Karpas-422 (cell line): ENCODE data around the gene CELSR1. TPM values are rescaled to one million over a fixed set of nuclear protein-coding genes. Genes with fewer than 3 reads are reported as not detected.
"Not testable (repeated sequence)": the region's sequence is repeated elsewhere in the genome, so short reads cannot be mapped to it uniquely, and the experiment has no call there.

Experiments
- DNase-seq: peaks from one replicate; pipeline ENCODE4 v3.0.0-alpha.2; 2015
- H2AFZ ChIP-seq: fragments of 200-600 bp; sonication (generic); 2 replicates; pipeline ENCODE4 v1.6.1; 2014; ENCODE audit warnings: antibody characterized with exemption, low read length, mixed read lengths
- H3K27ac ChIP-seq: fragments of 200-600 bp; sonication (generic); 2 replicates; pipeline ENCODE4 v1.5.1; 2014; ENCODE audit warnings: mild to moderate bottlenecking, low read length, moderate library complexity
- H3K27me3 ChIP-seq: fragments of 200-600 bp; sonication (generic); 2 replicates; pipeline ENCODE4 v1.6.1; 2014; ENCODE audit warnings: low read length, mixed read lengths
- H3K36me3 ChIP-seq: fragments of 200-600 bp; sonication (generic); 2 replicates; pipeline ENCODE4 v1.6.1; 2014; ENCODE audit warnings: low read length, mixed read lengths; ENCODE audit not compliant: insufficient read depth
- H3K4me1 ChIP-seq: fragments of 200-600 bp; sonication (generic); 2 replicates; pipeline ENCODE4 v1.6.1; 2014; ENCODE audit warnings: mild to moderate bottlenecking, low read length, mixed read lengths
- H3K4me2 ChIP-seq: fragments of 200-600 bp; sonication (generic); 2 replicates; pipeline ENCODE4 v1.6.1; 2014; ENCODE audit warnings: low read length, low read depth, mild to moderate bottlenecking; ENCODE audit not compliant: poor library complexity, severe bottlenecking
- H3K4me3 ChIP-seq: fragments of 200-600 bp; sonication (generic); 2 replicates; pipeline ENCODE4 v1.5.1; 2014; ENCODE audit warnings: mild to moderate bottlenecking, antibody characterized with exemption, low read length, mixed read lengths
- H3K79me2 ChIP-seq: fragments of 200-600 bp; sonication (generic); 2 replicates; pipeline ENCODE4 v1.6.1; 2014; ENCODE audit warnings: mild to moderate bottlenecking, low read length, mixed read lengths
- H3K9ac ChIP-seq: fragments of 200-600 bp; sonication (generic); 2 replicates; pipeline ENCODE4 v1.6.0; 2014; ENCODE audit warnings: low read length
- H3K9me2 ChIP-seq: fragments of 200-600 bp; sonication (generic), shearing (Covaris generic); replicated peaks from 2 replicates; pipeline ENCODE4 v1.6.0; 2014; ENCODE audit warnings: mild to moderate bottlenecking, low read length, moderate library complexity; ENCODE audit not compliant: insufficient read depth
- H3K9me3 ChIP-seq: fragments of 300-700, 200-600 bp; sonication (generic); 2 replicates; pipeline ENCODE4 v1.6.1; 2014; ENCODE audit warnings: low read length, mixed read lengths
- H4K20me1 ChIP-seq: fragments of 200-600 bp; sonication (generic); 2 replicates; pipeline ENCODE4 v1.6.1; 2014; ENCODE audit warnings: mild to moderate bottlenecking, antibody characterized with exemption, low read length, low read depth; ENCODE audit not compliant: insufficient read depth
- total RNA-seq: library from RNA; depleted of rRNA; stranded (reverse); fragments of >200 nt; shearing (Covaris generic); gene quantifications from 2 replicates; pipeline ENCODE4 v1.2.3, GENCODE V29; 2014; ENCODE audit warnings: low replicate concordance; rRNA removed

Gene CELSR1
- total RNA-seq, 1 experiment from 2014 or later: 0.11 TPM

GRCh38 chr22:46318576-46318975 is 218.8 kb downstream of the CELSR1 start:
- Histone ChIP-seq H3K27ac (no peak overlapping the region), H3K9ac (no peak overlapping the region), H3K4me3 (no peak overlapping the region), H3K4me2 (no peak overlapping the region), H2AFZ (no peak overlapping the region), H3K9me2 (no peaks in the 10 kb centered on the region), H3K27me3 (no peaks in the 10 kb centered on the region), H3K4me1 (no peaks in the 10 kb centered on the region), H3K36me3 (peaks cover 37% of the 10 kb centered on the region; the same call in 1 of the 2 replicates), H3K79me2 (peaks cover 18% of the 10 kb centered on the region), H4K20me1 (no peaks in the 10 kb centered on the region), H3K9me3 (no peaks in the 10 kb centered on the region)
- DNase-seq: no peak

DNA sequence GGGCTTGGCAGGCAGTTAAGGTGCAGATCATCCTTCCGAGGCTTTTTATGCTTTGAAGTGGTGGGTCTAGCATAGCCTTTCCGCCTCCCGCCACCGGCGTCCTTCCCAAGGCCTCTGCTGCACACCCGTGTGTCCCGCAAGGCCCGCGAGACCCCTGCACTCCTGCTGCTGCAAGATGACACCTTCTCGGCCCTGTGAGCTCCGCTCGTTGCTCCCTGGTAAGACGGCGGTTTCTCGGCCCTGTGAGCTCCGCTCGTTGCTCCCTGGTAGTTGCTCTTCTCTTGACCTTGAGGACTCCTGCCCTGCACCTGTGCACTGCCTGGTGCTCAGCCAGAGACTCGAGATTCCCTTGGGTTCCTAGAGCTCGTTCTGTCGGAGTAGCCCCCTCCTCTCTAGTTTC is 219.8 kb downstream of the CELSR1 start:
- Histone ChIP-seq H3K27ac (no peak overlapping the region), H3K27me3 (no peaks in the 10 kb centered on the region), H3K36me3 (peaks cover 35% of the 10 kb centered on the region; the same call in 1 of the 2 replicates), H3K79me2 (peaks cover 18% of the 10 kb centered on the region), H3K4me1 (no peaks in the 10 kb centered on the region), H3K9me2 (no peaks in the 10 kb centered on the region), H3K4me2 (no peak overlapping the region), H4K20me1 (no peaks in the 10 kb centered on the region), H3K4me3 (no peak overlapping the region), H2AFZ (no peak overlapping the region), H3K9me3 (no peaks in the 10 kb centered on the region), H3K9ac (no peak overlapping the region)
- no peak for DNase-seq

- peaks cover 33% of the 10 kb centered on the region; the same call in 1 of the 2 replicates for H3K36me3 ChIP-seq
- H3K9me3 ChIP-seq: no peaks in the 10 kb centered on the region
- H3K9me2 ChIP-seq: no peaks in the 10 kb centered on the region
- H4K20me1 ChIP-seq: no peaks in the 10 kb centered on the region
- DNase-seq: no peak
- H3K79me2 ChIP-seq: peaks cover 18% of the 10 kb centered on the region
- H3K4me3 ChIP-seq: no peak overlapping the region
- no peak overlapping the region for H3K27ac ChIP-seq
- no peak overlapping the region for H3K4me2 ChIP-seq
- no peak overlapping the region for H3K9ac ChIP-seq
- H3K4me1 ChIP-seq: no peaks in the 10 kb centered on the region
- no peak overlapping the region for H2AFZ ChIP-seq
- H3K27me3 ChIP-seq: no peaks in the 10 kb centered on the region
Measured at GRCh38 chr22:46315976-46316375, 221.4 kb downstream of the CELSR1 start.

DNA sequence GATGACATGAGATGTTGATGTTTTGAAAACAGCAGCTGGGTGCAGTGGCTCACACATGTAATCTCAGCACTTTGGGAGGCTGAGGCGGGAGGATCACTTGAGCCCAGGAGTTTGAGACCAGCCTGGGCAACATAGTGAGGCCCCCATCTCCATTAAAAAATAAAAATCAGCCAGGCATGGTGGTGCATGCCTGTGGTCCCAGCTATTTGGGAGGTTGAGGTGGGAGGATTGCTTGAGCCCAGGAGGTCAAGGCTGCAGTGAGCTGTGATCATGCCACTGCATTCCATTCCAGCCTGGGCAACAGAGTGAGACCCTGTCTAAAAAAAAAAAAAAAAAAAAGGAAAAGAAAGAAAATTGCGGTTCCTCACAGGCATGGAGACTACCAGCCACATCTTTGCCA is 224.6 kb downstream of the CELSR1 start:
- Histone ChIP-seq H3K79me2 (peaks cover 34% of the 10 kb centered on the region), H3K36me3 (peaks cover 47% of the 10 kb centered on the region)
- not testable (repeated sequence) for DNase-seq, H3K27me3 ChIP-seq, H3K4me2 ChIP-seq, H3K4me3 ChIP-seq, H4K20me1 ChIP-seq, H3K9ac ChIP-seq, H3K4me1 ChIP-seq, H2AFZ ChIP-seq, H3K27ac ChIP-seq, H3K9me3 ChIP-seq, H3K9me2 ChIP-seq

GRCh38 chr22:46312056-46312455 is 225.4 kb downstream of the CELSR1 start:
- H3K27me3 ChIP-seq: no peaks in the 10 kb centered on the region
- peaks cover 41% of the 10 kb centered on the region for H3K36me3 ChIP-seq
- no peak overlapping the region for H3K9ac ChIP-seq
- no peak overlapping the region for H2AFZ ChIP-seq
- H4K20me1 ChIP-seq: no peaks in the 10 kb centered on the region
- no peak for DNase-seq
- no peak overlapping the region for H3K4me3 ChIP-seq
- no peak overlapping the region for H3K4me2 ChIP-seq
- no peak overlapping the region for H3K27ac ChIP-seq
- peaks cover 32% of the 10 kb centered on the region for H3K79me2 ChIP-seq
- no peaks in the 10 kb centered on the region for H3K4me1 ChIP-seq
- H3K9me3 ChIP-seq: no peaks in the 10 kb centered on the region
- H3K9me2 ChIP-seq: no peaks in the 10 kb centered on the region

Other genes starting within 250 kb of the CELSR1 start
- gene GTSE1, start 240.8 kb downstream of the CELSR1 start, total RNA-seq: 15.3 TPM in 2 replicates
- gene TRMU, start 201.9 kb downstream of the CELSR1 start, total RNA-seq: 48.4 and 61.0 TPM in 2 replicates
- 29.0 and 43.1 TPM in 2 replicates for gene GRAMD4, start 82.8 kb upstream of the CELSR1 start, total RNA-seq
- 53.8 and 79.0 TPM in 2 replicates for gene CERK, start 200.6 kb upstream of the CELSR1 start, total RNA-seq
- 27.7 and 39.2 TPM in 2 replicates for gene TBC1D22A, start 225.0 kb upstream of the CELSR1 start, total RNA-seq